Neural cell (in vitro differentiated cells): ENCODE measurements around the gene IER3. TPM values are rescaled to one million over a fixed set of nuclear protein-coding genes. Genes with fewer than 3 reads are reported as not detected.
"Not testable (repeated sequence)": the region's sequence is repeated elsewhere in the genome, so short reads cannot be mapped to it uniquely, and the experiment has no call there.

Experiments used
- H2AFZ ChIP-seq: fragments of 200-600, 300-800 bp; sonication (generic), shearing (Covaris generic); 2 replicates; pipeline ENCODE4 v1.6.0; 2014; ENCODE audit warnings: low read depth, mild to moderate bottlenecking, antibody characterized with exemption, low read length, moderate library complexity
- H3F3A ChIP-seq: fragments of 200-600 bp; shearing (Covaris generic); 2 replicates; pipeline ENCODE4 v1.6.1; 2016; ENCODE audit warnings: mild to moderate bottlenecking, moderate library complexity, mixed read lengths, antibody characterized with exemption, low read length; ENCODE audit not compliant: insufficient read depth, poor library complexity, severe bottlenecking
- H3K27ac ChIP-seq: fragments of 200-600, 300-800 bp; sonication (generic), shearing (Covaris generic); 2 replicates; pipeline ENCODE4 v1.5.1; 2014; ENCODE audit warnings: mild to moderate bottlenecking, low read length, moderate library complexity
- H3K27me3 ChIP-seq: fragments of 300-800, 200-600 bp; sonication (generic), shearing (Covaris generic); 2 replicates; pipeline ENCODE4 v1.6.0; 2014; ENCODE audit warnings: mild to moderate bottlenecking, low read depth, low read length, moderate library complexity; ENCODE audit not compliant: insufficient read depth
- H3K36me3 ChIP-seq: fragments of 300-800, 200-600 bp; sonication (generic), shearing (Covaris generic); 2 replicates; pipeline ENCODE4 v1.5.1; 2014; ENCODE audit warnings: mild to moderate bottlenecking, antibody characterized with exemption, low read length, moderate library complexity; ENCODE audit not compliant: insufficient read depth
- H3K4me2 ChIP-seq: fragments of 300-800, 200-600 bp; sonication (generic), shearing (Covaris generic); 2 replicates; pipeline ENCODE4 v1.6.0; 2014; ENCODE audit warnings: mild to moderate bottlenecking, low read length
- H3K4me3 ChIP-seq: fragments of 300-800, 200-600 bp; sonication (generic), shearing (Covaris generic); 2 replicates; pipeline ENCODE4 v1.5.1; 2014; ENCODE audit warnings: mild to moderate bottlenecking, low read length, moderate library complexity
- H3K79me2 ChIP-seq: fragments of 200-600 bp; shearing (Covaris generic); replicated peaks from 2 replicates; pipeline ENCODE4 v1.6.0; 2014; ENCODE audit warnings: mild to moderate bottlenecking, low read length, moderate library complexity; ENCODE audit not compliant: insufficient read depth
- H3K9ac ChIP-seq: fragments of 300-800, 200-600 bp; sonication (generic), shearing (Covaris generic); 2 replicates; pipeline ENCODE4 v1.6.1; 2016; ENCODE audit warnings: mild to moderate bottlenecking, low read length, mixed read lengths
- H3K9me2 ChIP-seq: fragments of 200-600 bp; shearing (Covaris generic); 2 replicates; pipeline ENCODE4 v1.6.1; 2016; ENCODE audit warnings: mild to moderate bottlenecking, low read length, mixed read lengths; ENCODE audit not compliant: insufficient read depth
- H3K9me3 ChIP-seq: fragments of 200-600, 300-800 bp; sonication (generic), shearing (Covaris generic); 2 replicates; pipeline ENCODE4 v1.6.1; 2016; ENCODE audit warnings: mild to moderate bottlenecking, mixed run types, low read length, moderate library complexity, mixed read lengths
- H4K20me1 ChIP-seq: fragments of 200-600 bp; shearing (Covaris generic); 2 replicates; pipeline ENCODE4 v1.6.1; 2016; ENCODE audit warnings: mild to moderate bottlenecking, mixed run types; ENCODE audit not compliant: insufficient read depth
- CTCF ChIP-seq: fragments of 450-650 bp; IDR thresholded peaks from 2 replicates; pipeline ENCODE4 v1.5.1; 2014; ENCODE audit warnings: antibody characterized with exemption, mild to moderate bottlenecking, moderate library complexity; ENCODE audit not compliant: poor library complexity, severe bottlenecking
- EP300 ChIP-seq: fragments of 450-650 bp; conservative IDR thresholded peaks from 2 replicates; pipeline ENCODE4 v1.6.1; 2014; ENCODE audit warnings: antibody characterized with exemption, mild to moderate bottlenecking, moderate library complexity; ENCODE audit not compliant: poor library complexity, severe bottlenecking
- EZH2 ChIP-seq: fragments of 200-600, 300-800 bp; shearing (Covaris generic), sonication (generic); IDR thresholded peaks from 2 replicates; pipeline ENCODE4 v1.6.1; 2014; ENCODE audit warnings: antibody characterized with exemption, low read length, borderline replicate concordance, mild to moderate bottlenecking; ENCODE audit not compliant: insufficient read depth, poor library complexity, severe bottlenecking
- RAD21 ChIP-seq: fragments of 450-650 bp; conservative IDR thresholded peaks from 2 replicates; pipeline ENCODE4 v1.6.1; 2014; ENCODE audit warnings: antibody characterized with exemption, mild to moderate bottlenecking, moderate library complexity
- SMC3 ChIP-seq: fragments of 450-650 bp; conservative IDR thresholded peaks from 2 replicates; pipeline ENCODE4 v1.6.1; 2014; ENCODE audit warnings: antibody characterized with exemption, mild to moderate bottlenecking, moderate library complexity; ENCODE audit not compliant: poor library complexity
- polyA plus RNA-seq: library from polyadenylated mRNA; depleted of rRNA; stranded (reverse); fragments of >200 nt; gene quantifications from 2 replicates; pipeline ENCODE4 v1.2.3, GENCODE V29; 2014

The IER3 gene
- polyA plus RNA-seq, 1 donor from 2014 or later, result 3.0 TPM

- Histone ChIP-seq H3F3A (no peaks in the 10 kb centered on the region), H3K9me3 (no peaks in the 10 kb centered on the region), H3K9ac (no peak overlapping the region), H3K27me3 (no peaks in the 10 kb centered on the region), H4K20me1 (no peaks in the 10 kb centered on the region), H3K36me3 (no peaks in the 10 kb centered on the region), H2AFZ (no peak overlapping the region), H3K9me2 (no peaks in the 10 kb centered on the region), H3K79me2 (no peaks in the 10 kb centered on the region), H3K27ac (no peak overlapping the region), H3K4me2 (no peak overlapping the region), H3K4me3 (no peak overlapping the region)
- TF ChIP-seq CTCF (no peak), SMC3 (no peak), EP300 (no peak), EZH2 (no peak)
Observed at GRCh38 chr6:30766461-30767157, 22.3 kb upstream of the IER3 start.

- not testable (repeated sequence) for H4K20me1 ChIP-seq, H3K79me2 ChIP-seq, H3F3A ChIP-seq, H3K9me3 ChIP-seq, H2AFZ ChIP-seq, H3K9me2 ChIP-seq, H3K4me3 ChIP-seq, H3K9ac ChIP-seq, H3K36me3 ChIP-seq, H3K27ac ChIP-seq, H3K4me2 ChIP-seq, H3K27me3 ChIP-seq
Observed at GRCh38 chr6:30765495-30765894, 21.1 kb upstream of the IER3 start.

GRCh38 chr6:30764490-30765043 is 20.2 kb upstream of the IER3 start:
- H3K27me3 ChIP-seq, H3K36me3 ChIP-seq, H2AFZ ChIP-seq, H4K20me1 ChIP-seq, H3K9me3 ChIP-seq, H3F3A ChIP-seq, H3K79me2 ChIP-seq, H3K9ac ChIP-seq, H3K4me3 ChIP-seq, H3K9me2 ChIP-seq, H3K4me2 ChIP-seq, H3K27ac ChIP-seq: not testable (repeated sequence)

GRCh38 chr6:30763618-30764489 is 19.5 kb upstream of the IER3 start:
- Histone ChIP-seq H2AFZ (no peak overlapping the region), H4K20me1 (no peaks in the 10 kb centered on the region), H3K4me3 (no peak overlapping the region), H3K9me3 (no peaks in the 10 kb centered on the region), H3K4me2 (no peak overlapping the region), H3K36me3 (no peaks in the 10 kb centered on the region), H3K9ac (no peak overlapping the region), H3K9me2 (no peaks in the 10 kb centered on the region), H3F3A (no peaks in the 10 kb centered on the region), H3K27me3 (no peaks in the 10 kb centered on the region), H3K27ac (no peak overlapping the region), H3K79me2 (no peaks in the 10 kb centered on the region)
- TF ChIP-seq CTCF (peak; percentile 21), RAD21 (no peak)
